Measurements from ENCODE around the gene SOX4. TPM values are rescaled to one million over a fixed set of nuclear protein-coding genes. Genes with fewer than 3 reads are reported as not detected.

Gene SOX4
- total and polyA plus RNA-seq, 11 donors: 1.9 to 20.3 (median 5.1) TPM

- ATAC-seq (no peak), DNase-seq (no peak)
- peaks cover 0 to 9% (median 0%) of the 10 kb centered on the region in 12 donors for H3K4me1 ChIP-seq
- no peak overlapping the region for H3K4me3 ChIP-seq
- TF ChIP-seq CTCF (IDR thresholded peaks at IDR 0.05) (no peak), POLR2A (IDR thresholded peaks at IDR 0.05) (no peak)
- peak overlapping the region in 2 of 12 donors; percentile 13 to 33 for H3K27ac ChIP-seq
- intact Hi-C loops (cut with DNase I): no loop called here
- WGBS, 4 donors: 39 to 56% (median 46%) methylated on average over 3 of the region's 3 CpGs
- no peaks in the 10 kb centered on the region for H3K27me3 ChIP-seq
- H3K36me3 ChIP-seq: no peaks in the 10 kb centered on the region
- no peaks in the 10 kb centered on the region for H3K9me3 ChIP-seq
Observed at GRCh38 chr6:21615504-21615903, 22.0 kb downstream of the SOX4 start.

GRCh38 chr6:21616005-21616404 lies 22.5 kb downstream of the SOX4 start:
- H3K4me3 ChIP-seq: no peak overlapping the region
- intact Hi-C loops (cut with DNase I): no loop called here
- no peak for TF ChIP-seq POLR2A (IDR thresholded peaks at IDR 0.05)
- no peak for TF ChIP-seq CTCF (IDR thresholded peaks at IDR 0.05)
- H3K27ac ChIP-seq: peak overlapping the region in 1 of 12 donors; percentile 13
- H3K4me1 ChIP-seq: peaks cover 0 to 9% (median 0%) of the 10 kb centered on the region in 12 donors
- H3K36me3 ChIP-seq: no peaks in the 10 kb centered on the region
- 40 to 56% (median 48%) methylated on average over 5 of the region's 5 CpGs for WGBS, 4 donors
- DNase-seq (peak in 3 of 5 donors; percentile 21 to 41 (median 23)), ATAC-seq (peak; percentile 61 to 80 (median 72))
- no peaks in the 10 kb centered on the region for H3K27me3 ChIP-seq
- no peaks in the 10 kb centered on the region for H3K9me3 ChIP-seq

- intact Hi-C loops (cut with DNase I): no loop called here
Observed at GRCh38 chr6:21625642-21626041, 32.1 kb downstream of the SOX4 start.

GRCh38 chr6:21626756-21627155 lies 33.2 kb downstream of the SOX4 start:
- Histone ChIP-seq H3K9me3 (no peaks in the 10 kb centered on the region), H3K36me3 (no peaks in the 10 kb centered on the region), H3K4me3 (no peak overlapping the region), H3K27me3 (no peaks in the 10 kb centered on the region), H3K27ac (no peak overlapping the region), H3K4me1 (no peaks in the 10 kb centered on the region)
- TF ChIP-seq POLR2A (IDR thresholded peaks at IDR 0.05): no peak
- no peak for TF ChIP-seq CTCF (IDR thresholded peaks at IDR 0.05)
- WGBS, 4 donors: 79 to 95% (median 85%) methylated on average over 1 of the region's 1 CpG
- ATAC-seq (no peak), DNase-seq (no peak)
- intact Hi-C loops (cut with DNase I): no loop called here

More at GRCh38 chr6:21625642-21626041, 32.1 kb downstream of the SOX4 start:
- Histone ChIP-seq H3K4me3 (no peak overlapping the region), H3K27me3 (no peaks in the 10 kb centered on the region), H3K4me1 (no peaks in the 10 kb centered on the region), H3K27ac (no peak overlapping the region), H3K9me3 (no peaks in the 10 kb centered on the region), H3K36me3 (no peaks in the 10 kb centered on the region)
- 81 to 97% (median 83%) methylated on average over 7 of the region's 7 CpGs for WGBS, 4 donors
- TF ChIP-seq CTCF (IDR thresholded peaks at IDR 0.05) (no peak), POLR2A (IDR thresholded peaks at IDR 0.05) (no peak)
- DNase-seq (no peak), ATAC-seq (no peak)
